Fibroblast of gingiva (primary cell): ENCODE results near the gene SMAD2.
"Not testable (repeated sequence)": the region's sequence is repeated elsewhere in the genome, so short reads cannot be mapped to it uniquely, and the experiment has no call there.

ENCODE experiments used
- DNase-seq: peaks from one replicate; pipeline ENCODE4 v3.0.0-alpha.2; 2011; ENCODE audit warnings: low read depth

SMAD2 gene

GRCh38 chr18:47930199-47930930 lies at the start of gene SMAD2:
Gene SMAD2 (minus strand): TSS chr18:47930659. CDS start chr18:47896756, 33,903 bp downstream.
- peak; percentile 83 for DNase-seq

DNA sequence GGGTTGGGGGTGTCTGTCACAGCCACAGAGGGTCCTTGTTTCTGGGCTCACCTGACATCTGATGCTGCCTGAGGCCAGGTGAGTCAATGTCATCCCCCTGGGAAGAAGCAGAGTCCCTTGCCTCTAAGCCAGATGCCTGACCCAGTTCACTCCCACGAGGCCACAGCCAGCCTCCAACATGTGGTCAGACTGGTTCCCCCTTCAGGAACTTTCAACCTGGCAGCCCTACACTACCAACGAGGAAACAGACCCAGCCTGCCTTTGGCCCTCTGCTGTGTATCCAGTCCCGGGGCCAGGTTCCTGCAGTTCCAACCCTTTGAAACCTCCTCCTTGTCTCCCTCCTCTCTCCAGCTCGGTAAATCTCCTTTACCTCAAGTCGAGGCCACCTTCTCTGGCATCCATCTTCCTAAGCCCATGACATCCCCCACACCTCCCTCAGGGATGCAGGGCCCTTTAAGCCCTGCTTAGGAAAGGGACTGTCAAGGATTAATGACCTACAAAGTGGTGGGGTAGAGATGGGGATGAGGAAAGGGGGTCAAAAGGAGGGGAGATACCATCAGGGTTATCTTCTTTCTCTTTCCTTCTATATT lies 49.2 kb upstream of the SMAD2 start:
- DNase-seq, result no peak

GRCh38 chr18:47978603-47979002 lies 48.1 kb upstream of the SMAD2 start:
- DNase-seq, result no peak

GRCh38 chr18:47978141-47978540 lies 47.7 kb upstream of the SMAD2 start:
- no peak for DNase-seq

GRCh38 chr18:47975701-47976100 lies 45.2 kb upstream of the SMAD2 start:
- DNase-seq, result no peak

DNA sequence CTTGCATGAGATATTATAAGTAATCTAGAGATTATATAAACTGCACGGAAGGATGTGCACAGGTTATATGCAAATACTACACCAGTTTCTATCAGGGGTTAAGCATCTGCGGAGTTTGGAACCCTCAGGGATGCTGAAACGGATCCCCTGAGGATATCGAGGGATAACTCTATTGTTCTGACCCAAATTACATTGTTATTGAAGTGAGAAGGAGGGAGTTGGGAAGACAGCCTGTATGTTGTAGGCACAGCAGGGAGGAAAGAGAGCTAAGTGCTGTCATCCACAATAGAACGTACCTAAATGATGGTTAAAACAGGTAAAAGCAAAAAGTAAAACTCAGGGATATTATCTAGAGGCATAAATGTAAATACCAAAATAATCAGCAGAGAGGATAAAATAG lies 44.6 kb upstream of the SMAD2 start:
- DNase-seq, result no peak

GRCh38 chr18:47970664-47971531 lies 40.4 kb upstream of the SMAD2 start:
- no peak for DNase-seq

DNA sequence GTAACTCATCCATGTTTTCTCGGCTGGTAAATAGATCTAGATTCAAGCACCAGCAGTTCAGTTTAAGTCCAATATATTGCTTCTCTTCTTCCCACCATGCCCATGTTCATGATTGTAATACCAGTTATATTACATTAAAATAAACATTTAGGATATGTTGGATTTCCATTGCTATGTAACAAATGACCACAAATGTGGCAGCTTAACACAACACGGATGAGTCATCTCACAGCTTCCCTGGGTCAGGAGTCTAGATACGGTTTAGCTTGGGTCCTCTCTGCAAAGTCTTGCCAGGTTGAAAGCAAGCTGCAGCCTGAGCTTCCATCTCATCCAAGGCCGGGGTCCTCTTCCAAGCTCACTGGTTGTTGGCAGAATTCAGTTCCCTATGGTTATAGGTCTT lies 39.4 kb upstream of the SMAD2 start:
- no peak for DNase-seq

- DNase-seq, result no peak
These were observed 38.3 kb upstream of the SMAD2 start for GRCh38 chr18:47968721-47969120.

- DNase-seq, result no peak
These were observed 37.7 kb upstream of the SMAD2 start for GRCh38 chr18:47968006-47968676.

DNA sequence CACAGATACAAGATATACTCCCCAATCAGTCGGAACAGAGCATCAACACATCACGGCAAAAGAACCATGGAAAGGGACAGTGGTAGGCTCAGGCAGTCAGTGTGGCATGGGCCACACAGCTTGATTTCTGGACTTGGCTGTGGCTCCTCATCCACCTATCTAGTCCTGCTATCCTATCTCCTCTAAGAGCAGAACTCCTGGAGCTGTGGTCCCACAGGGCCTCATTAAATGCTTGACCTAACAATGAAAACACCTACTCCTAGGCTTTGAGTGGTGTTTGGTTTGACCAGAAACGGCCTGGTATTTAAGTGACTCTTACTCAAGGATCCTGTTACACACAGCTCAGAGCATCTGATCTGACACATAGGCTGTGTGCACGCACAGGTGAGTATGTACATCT lies 33.6 kb upstream of the SMAD2 start:
- no peak for DNase-seq

GRCh38 chr18:47961003-47961402 lies 30.5 kb upstream of the SMAD2 start:
- not testable (repeated sequence) for DNase-seq

DNA sequence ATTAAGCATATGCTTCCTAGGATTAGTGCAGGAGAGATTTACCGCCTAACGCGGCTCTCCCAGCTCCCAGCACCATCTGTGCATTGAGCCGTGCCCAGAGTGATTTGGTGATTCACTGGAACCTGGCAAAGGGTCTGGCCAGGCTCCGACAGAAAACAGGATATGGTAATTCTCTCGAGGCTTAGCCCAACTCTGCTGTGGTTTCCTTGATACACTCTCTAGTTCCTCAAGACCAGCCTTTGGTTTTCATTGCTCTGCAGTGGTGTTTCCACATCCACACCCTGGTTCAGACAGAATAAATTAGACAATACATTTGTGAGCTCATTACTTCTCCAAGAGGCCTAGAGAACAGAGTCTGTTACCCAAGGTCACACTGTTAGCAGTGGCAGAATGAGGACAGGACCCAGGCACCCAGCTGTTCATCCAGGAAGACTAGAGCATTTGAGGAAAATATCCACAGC lies 23.0 kb upstream of the SMAD2 start:
- DNase-seq, result peak; percentile 87

GRCh38 chr18:47950511-47950910 lies 20.1 kb upstream of the SMAD2 start:
- DNase-seq, result no peak

DNA sequence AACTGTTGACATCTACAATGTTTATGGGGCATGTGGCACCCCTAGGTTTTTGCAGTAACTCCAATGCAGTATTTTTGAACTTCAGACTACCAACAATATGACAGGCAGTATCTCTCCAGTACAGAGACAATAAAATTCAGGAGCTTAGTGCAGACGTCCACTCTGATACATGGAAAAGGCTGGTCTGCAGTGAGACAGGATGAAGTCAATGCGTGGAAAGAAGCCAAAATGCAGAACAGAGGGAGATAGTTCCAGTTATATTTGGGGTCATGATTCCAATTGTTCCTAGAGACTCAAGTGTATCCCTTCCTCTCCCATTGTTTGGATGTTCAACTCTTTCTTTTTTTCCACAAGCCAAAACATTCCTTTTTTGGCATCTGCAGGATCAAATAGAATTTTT lies 18.7 kb upstream of the SMAD2 start:
- no peak for DNase-seq

- DNase-seq, result no peak
These were observed 16.4 kb upstream of the SMAD2 start for GRCh38 chr18:47946889-47947288.

GRCh38 chr18:47944972-47945852 lies 14.8 kb upstream of the SMAD2 start:
- peak; percentile 64 for DNase-seq

- no peak for DNase-seq
These were observed 6.5 kb upstream of the SMAD2 start for GRCh38 chr18:47936952-47937351.

GRCh38 chr18:47935321-47936055 lies 5.0 kb upstream of the SMAD2 start:
- DNase-seq, result no peak

DNA sequence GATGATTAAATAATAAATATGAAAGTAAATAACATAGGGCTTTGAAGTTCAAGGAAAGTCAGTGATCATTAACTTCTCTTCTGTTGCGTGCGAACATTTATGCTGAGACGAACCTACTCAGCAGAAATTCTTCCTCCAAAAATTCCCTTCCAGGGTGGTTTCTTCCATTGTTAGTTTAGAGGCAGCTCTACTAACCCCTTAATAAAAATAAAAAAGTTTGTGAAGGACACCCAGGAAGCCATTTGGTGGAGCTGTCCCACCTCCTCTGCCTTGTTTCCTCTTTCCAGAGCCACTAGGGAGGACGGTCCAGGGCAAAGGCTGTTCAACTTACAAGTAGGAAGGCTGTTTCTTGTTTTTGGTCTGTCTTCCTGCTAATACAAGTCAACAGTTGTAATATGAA lies 2.1 kb upstream of the SMAD2 start:
- no peak for DNase-seq

GRCh38 chr18:47932190-47932589 lies 1.7 kb upstream of the SMAD2 start:
- DNase-seq, result no peak
